ENCODE measurements around the gene APLNR. TPM values are rescaled to one million over a fixed set of nuclear protein-coding genes. Genes with fewer than 3 reads are reported as not detected.

APLNR gene
- total RNA-seq, 2 experiments from 2014 or later, result not detected

Other genes with a start within 250 kb of the APLNR start
- not detected for gene OR5AK2, start 248.3 kb downstream of the APLNR start, total RNA-seq
- gene LRRC55, start 55.3 kb downstream of the APLNR start, total RNA-seq, result not detected
- 10 to 100 TPM; 13.3 to 13.8 TPM for gene TNKS1BP1, start 87.7 kb upstream of the APLNR start, total RNA-seq
- 100 to 1,000 TPM; 311 to 314 TPM for gene SSRP1, start 98.6 kb upstream of the APLNR start, total RNA-seq
- not detected for gene P2RX3, start 101.1 kb upstream of the APLNR start, total RNA-seq
- gene PRG3, start 143.9 kb upstream of the APLNR start, total RNA-seq, result not detected
- gene PRG2, start 153.4 kb upstream of the APLNR start, total RNA-seq, result 1 to 10 TPM in 1 of 2 experiments, not detected in 1; 1.0 TPM
- 100 to 1,000 TPM; 444 to 465 TPM for gene SLC43A3, start 189.9 kb upstream of the APLNR start, total RNA-seq
- gene RTN4RL2, start 223.3 kb upstream of the APLNR start, total RNA-seq, result under 1 TPM; 0.23 to 0.36 TPM

All from activated CD8-positive, alpha-beta memory T cell treated with anti-CD3 and anti-CD28 coated beads for 36 hours (primary cell).